ENCODE results near the gene PLEKHG4B. TPM values are rescaled to one million over a fixed set of nuclear protein-coding genes. Genes with fewer than 3 reads are reported as not detected.

Gene PLEKHG4B
- polyA plus RNA-seq, 1 donor from 2014 or later = 0.78 TPM

- Histone ChIP-seq H3K27ac (ENCODE audit: low read length) (no peak overlapping the region), H3K4me3 (ENCODE audit: low read length) (peak overlapping the region; percentile 77), H3K9me3 (ENCODE audit: low read length) (peaks cover 3% of the 10 kb centered on the region), H3K4me2 (ENCODE audit: low read length) (peak overlapping the region; percentile 44), H3K27me3 (ENCODE audit: insufficient read depth, low read depth, low read length) (peaks cover 57% of the 10 kb centered on the region), H3K79me2 (replicated peaks; ENCODE audit: insufficient read depth, low read length) (no peaks in the 10 kb centered on the region), H3F3A (ENCODE audit: insufficient read depth, low read length, poor library complexity, severe bottlenecking) (no peaks in the 10 kb centered on the region), H4K20me1 (ENCODE audit: insufficient read depth) (no peaks in the 10 kb centered on the region), H3K9ac (ENCODE audit: low read length) (peak overlapping the region; percentile 46), H3K9me2 (ENCODE audit: insufficient read depth, low read length) (no peaks in the 10 kb centered on the region), H2AFZ (ENCODE audit: low read depth, low read length) (no peak overlapping the region), H3K36me3 (ENCODE audit: insufficient read depth, low read length) (no peaks in the 10 kb centered on the region)
- TF ChIP-seq RAD21 (conservative IDR thresholded peaks at IDR 0.05) = peak; percentile 25
- TF ChIP-seq TAF1 (IDR thresholded peaks at IDR 0.05; ENCODE audit: low read depth) = no peak
- peak; percentile 20 for TF ChIP-seq POLR2AphosphoS5 (IDR thresholded peaks at IDR 0.05)
Observed at GRCh38 chr5:53381-54174, 38.4 kb upstream of the PLEKHG4B start.

- H3K4me3 ChIP-seq (ENCODE audit: low read length) = peak overlapping the region; percentile 77
- H3F3A ChIP-seq (ENCODE audit: insufficient read depth, low read length, poor library complexity, severe bottlenecking) = no peaks in the 10 kb centered on the region
- no peaks in the 10 kb centered on the region for H4K20me1 ChIP-seq (ENCODE audit: insufficient read depth)
- H2AFZ ChIP-seq (ENCODE audit: low read depth, low read length) = no peak overlapping the region
- H3K9me3 ChIP-seq (ENCODE audit: low read length) = peaks cover 3% of the 10 kb centered on the region
- H3K9me2 ChIP-seq (ENCODE audit: insufficient read depth, low read length) = no peaks in the 10 kb centered on the region
- H3K27me3 ChIP-seq (ENCODE audit: insufficient read depth, low read depth, low read length) = peaks cover 51% of the 10 kb centered on the region
- TF ChIP-seq MXI1 (conservative IDR thresholded peaks at IDR 0.05; ENCODE audit: poor library complexity, severe bottlenecking) (no peak), RAD21 (conservative IDR thresholded peaks at IDR 0.05) (no peak), EZH2 (IDR thresholded peaks at IDR 0.05; ENCODE audit: borderline replicate concordance, insufficient read depth, low read length, poor library complexity, severe bottlenecking) (no peak), EP300 (conservative IDR thresholded peaks at IDR 0.05; ENCODE audit: poor library complexity, severe bottlenecking) (no peak), CTCF (IDR thresholded peaks at IDR 0.05; ENCODE audit: poor library complexity, severe bottlenecking) (no peak), SMC3 (conservative IDR thresholded peaks at IDR 0.05; ENCODE audit: poor library complexity) (no peak), TAF1 (IDR thresholded peaks at IDR 0.05; ENCODE audit: low read depth) (no peak), POLR2AphosphoS5 (IDR thresholded peaks at IDR 0.05) (no peak), REST (IDR thresholded peaks at IDR 0.05; ENCODE audit: borderline replicate concordance) (no peak)
- peak overlapping the region; percentile 46 for H3K9ac ChIP-seq (ENCODE audit: low read length)
- no peaks in the 10 kb centered on the region for H3K79me2 ChIP-seq (replicated peaks; ENCODE audit: insufficient read depth, low read length)
- H3K4me2 ChIP-seq (ENCODE audit: low read length) = peak overlapping the region; percentile 44
- H3K27ac ChIP-seq (ENCODE audit: low read length) = no peak overlapping the region
- H3K36me3 ChIP-seq (ENCODE audit: insufficient read depth, low read length) = no peaks in the 10 kb centered on the region
Observed at GRCh38 chr5:54175-54730, 37.7 kb upstream of the PLEKHG4B start.
